ENCODE results near the gene LRRC8D.

- TF ChIP-seq POLR2AphosphoS5 (IDR thresholded peaks at IDR 0.05) (no peak), POLR2A (IDR thresholded peaks at IDR 0.05) (no peak), CTCF (IDR thresholded peaks at IDR 0.05) (no peak)
Observed at GRCh38 chr1:89880679-89881078, 59.8 kb downstream of the LRRC8D start.
